ENCODE results near the gene SOCS7. TPM values are rescaled to one million over a fixed set of nuclear protein-coding genes. Genes with fewer than 3 reads are reported as not detected.

The SOCS7 gene
- total RNA-seq, 1 donor from 2014 or later = 10.3 TPM

DNA sequence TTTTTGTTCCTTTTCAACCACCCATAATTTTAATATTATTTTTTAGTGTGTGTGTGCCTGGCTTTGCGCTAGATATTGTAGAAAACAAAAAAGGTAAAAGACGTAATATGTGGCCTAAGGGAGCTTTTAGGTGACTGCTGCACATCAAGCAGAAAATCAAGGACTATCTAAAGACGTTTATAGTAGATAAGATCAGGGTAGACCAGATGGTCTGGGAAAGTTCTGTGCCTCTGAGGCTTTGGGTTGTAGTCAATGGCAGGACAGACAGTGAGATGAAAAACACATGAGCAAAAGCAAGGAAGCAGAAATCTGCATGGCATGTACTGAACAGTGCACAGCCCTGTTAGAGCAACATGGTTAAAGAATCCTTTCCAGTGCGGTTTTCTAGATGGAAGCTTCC is 49.8 kb downstream of the SOCS7 start:
- DNase-seq (ENCODE audit: low spot score in 2 of 2) = no peak
- Histone ChIP-seq H3K4me3 (no peak overlapping the region), H3K27me3 (no peaks in the 10 kb centered on the region), H3K36me3 (peaks cover 40 to 58% of the 10 kb centered on the region in 2 donors), H3K27ac (no peak overlapping the region), H3K4me1 (no peaks in the 10 kb centered on the region), H3K9me3 (no peaks in the 10 kb centered on the region)
- TF ChIP-seq, protein P1, sequence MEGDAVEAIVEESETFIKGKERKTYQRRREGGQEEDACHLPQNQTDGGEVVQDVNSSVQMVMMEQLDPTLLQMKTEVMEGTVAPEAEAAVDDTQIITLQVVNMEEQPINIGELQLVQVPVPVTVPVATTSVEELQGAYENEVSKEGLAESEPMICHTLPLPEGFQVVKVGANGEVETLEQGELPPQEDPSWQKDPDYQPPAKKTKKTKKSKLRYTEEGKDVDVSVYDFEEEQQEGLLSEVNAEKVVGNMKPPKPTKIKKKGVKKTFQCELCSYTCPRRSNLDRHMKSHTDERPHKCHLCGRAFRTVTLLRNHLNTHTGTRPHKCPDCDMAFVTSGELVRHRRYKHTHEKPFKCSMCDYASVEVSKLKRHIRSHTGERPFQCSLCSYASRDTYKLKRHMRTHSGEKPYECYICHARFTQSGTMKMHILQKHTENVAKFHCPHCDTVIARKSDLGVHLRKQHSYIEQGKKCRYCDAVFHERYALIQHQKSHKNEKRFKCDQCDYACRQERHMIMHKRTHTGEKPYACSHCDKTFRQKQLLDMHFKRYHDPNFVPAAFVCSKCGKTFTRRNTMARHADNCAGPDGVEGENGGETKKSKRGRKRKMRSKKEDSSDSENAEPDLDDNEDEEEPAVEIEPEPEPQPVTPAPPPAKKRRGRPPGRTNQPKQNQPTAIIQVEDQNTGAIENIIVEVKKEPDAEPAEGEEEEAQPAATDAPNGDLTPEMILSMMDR (IDR thresholded peaks at IDR 0.05) = no peak
- intact Hi-C loops (cut with DNase I) = no loop called here

DNA sequence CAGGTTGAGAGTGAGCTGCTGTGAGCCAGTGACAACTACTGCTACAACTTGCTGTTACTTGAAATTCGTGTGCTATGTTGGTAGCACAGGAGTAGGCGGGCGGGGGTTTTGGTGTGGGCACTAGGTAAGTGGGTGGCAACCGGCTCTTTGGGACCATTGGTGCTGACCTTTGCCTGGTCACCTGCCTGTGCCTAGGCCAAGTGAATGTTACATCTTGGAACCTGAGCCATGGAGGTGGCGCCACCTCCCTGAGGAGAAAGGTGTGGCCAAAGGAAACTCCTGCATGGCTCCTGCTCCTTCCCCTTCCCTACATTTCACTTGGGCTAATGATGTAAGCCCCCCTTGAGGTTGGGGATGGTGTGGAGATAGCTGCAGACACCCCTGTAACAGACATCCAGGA is 51.3 kb downstream of the SOCS7 start:
- TF ChIP-seq, protein P1 (IDR thresholded peaks at IDR 0.05) = no peak
- H3K36me3 ChIP-seq = peaks cover 29 to 43% of the 10 kb centered on the region in 2 donors
- no peak overlapping the region for H3K4me3 ChIP-seq
- intact Hi-C loops (cut with DNase I) = no loop called here
- H3K27ac ChIP-seq = no peak overlapping the region
- no peaks in the 10 kb centered on the region for H3K27me3 ChIP-seq
- H3K4me1 ChIP-seq = no peaks in the 10 kb centered on the region
- no peaks in the 10 kb centered on the region for H3K9me3 ChIP-seq
- no peak for DNase-seq (ENCODE audit: low spot score in 2 of 2)

DNA sequence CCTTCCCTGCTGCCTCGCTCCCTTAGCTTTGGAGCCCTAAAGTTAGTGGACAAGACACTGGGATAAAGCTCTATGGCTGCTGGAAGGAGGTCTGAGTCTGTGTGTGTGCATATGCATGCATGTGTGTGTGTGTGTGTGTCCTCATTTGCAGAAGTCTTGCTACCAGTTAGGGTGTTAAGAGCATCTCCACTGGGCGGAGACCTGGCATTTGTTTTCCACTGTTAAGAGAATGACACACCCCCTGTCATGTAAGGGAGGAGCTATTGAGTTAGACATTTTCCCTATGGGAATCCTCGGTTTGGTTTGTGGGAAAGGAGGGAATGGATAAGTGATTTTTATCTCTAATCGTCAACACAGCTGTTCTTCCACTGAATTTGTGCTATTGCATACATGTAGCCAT is 51.8 kb downstream of the SOCS7 start:
- no peaks in the 10 kb centered on the region for H3K4me1 ChIP-seq
- H3K36me3 ChIP-seq = peaks cover 23 to 37% of the 10 kb centered on the region in 2 donors
- DNase-seq (ENCODE audit: low spot score in 2 of 2) = no peak
- no peak overlapping the region for H3K27ac ChIP-seq
- H3K4me3 ChIP-seq = no peak overlapping the region
- H3K27me3 ChIP-seq = no peaks in the 10 kb centered on the region
- H3K9me3 ChIP-seq = no peaks in the 10 kb centered on the region
- intact Hi-C loops (cut with DNase I) = no loop called here
- TF ChIP-seq, protein P1 (IDR thresholded peaks at IDR 0.05) = no peak

DNA sequence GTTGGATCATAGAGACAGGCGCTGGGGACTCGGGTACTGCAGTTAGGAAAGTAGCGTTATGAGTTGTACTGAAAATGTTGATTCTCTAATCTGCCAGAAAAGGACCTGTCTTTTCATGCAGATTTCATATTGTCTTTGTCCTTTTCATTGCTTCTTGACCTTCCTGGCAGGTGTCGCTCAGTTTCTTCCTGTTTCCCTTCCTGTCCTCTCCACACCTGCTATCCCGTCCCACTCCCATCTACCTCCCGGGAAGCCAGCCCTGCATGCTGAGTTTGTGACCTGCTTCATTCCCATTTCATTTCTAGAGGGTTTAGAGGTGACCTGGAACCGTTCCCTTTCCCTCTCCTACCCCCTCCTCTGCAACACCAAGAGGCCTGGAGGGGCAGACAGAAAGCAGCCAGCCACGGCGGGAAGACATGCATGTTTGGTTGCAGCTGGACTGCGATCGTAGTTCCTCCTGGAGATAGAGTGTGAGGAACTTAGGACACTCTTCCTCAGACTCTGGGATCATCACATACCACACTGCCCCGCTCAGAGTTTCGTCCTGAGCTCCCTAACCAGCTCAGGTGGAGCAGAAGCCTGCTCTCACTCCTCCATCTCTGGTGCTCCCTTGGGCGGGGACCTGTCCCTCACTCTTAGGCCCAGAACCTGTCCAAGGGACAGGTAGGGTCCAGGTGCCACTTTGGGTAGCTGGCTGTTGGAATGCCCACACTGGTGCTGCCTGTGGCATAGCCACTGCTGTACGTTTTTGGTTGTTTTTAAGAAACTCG is 52.7 kb downstream of the SOCS7 start:
- TF ChIP-seq, protein P1 (IDR thresholded peaks at IDR 0.05) = no peak
- no peaks in the 10 kb centered on the region for H3K27me3 ChIP-seq
- H3K27ac ChIP-seq = no peak overlapping the region
- no peak overlapping the region for H3K4me3 ChIP-seq
- H3K36me3 ChIP-seq = peaks cover 17 to 35% of the 10 kb centered on the region in 2 donors
- H3K9me3 ChIP-seq = no peaks in the 10 kb centered on the region
- no peak for DNase-seq (ENCODE audit: low spot score in 2 of 2)
- no peaks in the 10 kb centered on the region for H3K4me1 ChIP-seq
- intact Hi-C loops (cut with DNase I) = no loop called here

DNA sequence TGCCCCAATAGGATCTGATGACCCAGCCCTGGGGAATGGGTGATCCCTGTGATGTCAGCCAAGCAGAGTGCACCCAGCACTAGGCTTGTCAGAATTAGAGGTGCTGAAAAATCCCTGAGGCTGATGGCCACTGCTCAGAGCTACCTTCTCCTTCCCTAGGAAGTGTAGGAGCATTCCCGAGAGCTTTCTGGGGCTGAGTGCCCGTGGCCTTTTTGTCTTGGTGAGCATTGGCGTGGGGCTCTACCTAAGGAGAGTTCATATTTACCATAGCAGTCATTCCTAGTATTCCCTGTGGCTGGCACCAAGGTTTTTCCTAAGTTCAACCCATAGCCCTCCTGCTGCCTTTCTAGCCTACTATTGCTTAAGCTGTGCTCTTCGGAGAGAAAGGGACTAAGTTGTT is 54.0 kb downstream of the SOCS7 start:
- no peak for DNase-seq (ENCODE audit: low spot score in 2 of 2)
- Histone ChIP-seq H3K27ac (no peak overlapping the region), H3K9me3 (no peaks in the 10 kb centered on the region), H3K27me3 (no peaks in the 10 kb centered on the region), H3K4me1 (no peaks in the 10 kb centered on the region), H3K4me3 (no peak overlapping the region), H3K36me3 (peaks cover 4 to 22% of the 10 kb centered on the region in 2 donors)
- intact Hi-C loops (cut with DNase I) = no loop called here
- TF ChIP-seq, protein P1 (IDR thresholded peaks at IDR 0.05) = no peak

Data from ascending aorta (tissue), 2 donors.